ENCODE data around the gene METTL16. TPM values are rescaled to one million over a fixed set of nuclear protein-coding genes. Genes with fewer than 3 reads are reported as not detected.

METTL16 gene
- total RNA-seq, 6 donors from 2014 or later: 20.3 to 37.2 (median 30.6) TPM

GRCh38 chr17:2394775-2395201, 116.9 kb downstream of the METTL16 start:
- no peak overlapping the region for H3K4me3 ChIP-seq

GRCh38 chr17:2393954-2394749, 117.5 kb downstream of the METTL16 start:
- WGBS, 2 donors: 41 to 95% methylated on average over 9 to 21 of the region's 53 CpGs
- no peak for DNase-seq
- Histone ChIP-seq H3K27ac (peak overlapping the region; percentile 98 to 99 (median 98)), H3K27me3 (no peaks in the 10 kb centered on the region), H3K36me3 (no peaks in the 10 kb centered on the region), H3K4me3 (peak overlapping the region in 3 of 4 donors; percentile 75 to 80 (median 77)), H3K9me3 (no peaks in the 10 kb centered on the region), H3K4me1 (peaks cover 66 to 82% (median 73%) of the 10 kb centered on the region in 4 donors)
- TF ChIP-seq CTCF (IDR thresholded peaks at IDR 0.05): no peak
- TF ChIP-seq POLR2AphosphoS5 (IDR thresholded peaks at IDR 0.05): no peak
- no peak for TF ChIP-seq EP300 (IDR thresholded peaks at IDR 0.05)
- TF ChIP-seq POLR2A (IDR thresholded peaks at IDR 0.05): no peak
- no peak for ATAC-seq (ENCODE audit: low FRiP score in 2 of 2)

More at GRCh38 chr17:2394775-2395201, 116.9 kb downstream of the METTL16 start:
- TF ChIP-seq POLR2AphosphoS5 (IDR thresholded peaks at IDR 0.05) (no peak), POLR2A (IDR thresholded peaks at IDR 0.05) (no peak)
- peak overlapping the region; percentile 98 to 99 (median 98) for H3K27ac ChIP-seq
- no peak for ATAC-seq (ENCODE audit: low FRiP score in 2 of 2)
- H3K4me1 ChIP-seq: peaks cover 66 to 84% (median 75%) of the 10 kb centered on the region in 4 donors
- DNase-seq: peak in 1 of 2 donors; percentile 80
- WGBS, 2 donors: 83 to 92% methylated on average over 8 to 10 of the region's 16 CpGs
- H3K27me3 ChIP-seq: no peaks in the 10 kb centered on the region
- no peaks in the 10 kb centered on the region for H3K36me3 ChIP-seq
- no peaks in the 10 kb centered on the region for H3K9me3 ChIP-seq

GRCh38 chr17:2393174-2393953, 118.3 kb downstream of the METTL16 start:
- peak; percentile 25 to 70 for ATAC-seq (ENCODE audit: low FRiP score in 2 of 2)
- H3K36me3 ChIP-seq: no peaks in the 10 kb centered on the region
- WGBS, 2 donors: 0% methylated on average over 13 of the region's 99 CpGs; no CpG with 5 or more reads in 1 of the 2 donors
- H3K9me3 ChIP-seq: no peaks in the 10 kb centered on the region
- no peaks in the 10 kb centered on the region for H3K27me3 ChIP-seq
- H3K4me3 ChIP-seq: peak overlapping the region; percentile 75 to 87 (median 78)
- H3K27ac ChIP-seq: peak overlapping the region; percentile 98 to 99 (median 98)
- TF ChIP-seq POLR2AphosphoS5 (IDR thresholded peaks at IDR 0.05): peak in 1 of 2 donors; percentile 52
- TF ChIP-seq POLR2A (IDR thresholded peaks at IDR 0.05): peak in 2 of 4 donors; percentile 81 to 85
- TF ChIP-seq EP300 (IDR thresholded peaks at IDR 0.05): peak in 1 of 4 donors; percentile 12
- TF ChIP-seq CTCF (IDR thresholded peaks at IDR 0.05): no peak
- peaks cover 62 to 74% (median 65%) of the 10 kb centered on the region in 4 donors for H3K4me1 ChIP-seq
- peak; percentile 94 to 98 for DNase-seq

- WGBS, 2 donors: 1% methylated on average over 12 to 15 of the region's 83 CpGs
- no peaks in the 10 kb centered on the region for H3K9me3 ChIP-seq
- no peaks in the 10 kb centered on the region for H3K27me3 ChIP-seq
- H3K4me1 ChIP-seq: peaks cover 54 to 65% (median 57%) of the 10 kb centered on the region in 4 donors
- ATAC-seq (ENCODE audit: low FRiP score in 2 of 2) (peak; percentile 77 to 87), DNase-seq (peak; percentile 94 to 100)
- peaks cover 0 to 7% (median 6%) of the 10 kb centered on the region in 4 donors for H3K36me3 ChIP-seq
- H3K4me3 ChIP-seq: peak overlapping the region; percentile 75 to 87 (median 78)
- TF ChIP-seq CTCF (IDR thresholded peaks at IDR 0.05): peak in 1 of 6 experiments; percentile 7
- TF ChIP-seq EP300 (IDR thresholded peaks at IDR 0.05): peak in 2 of 4 donors; percentile 42 to 43
- peak in 3 of 4 donors; percentile 14 to 80 (median 19) for TF ChIP-seq POLR2A (IDR thresholded peaks at IDR 0.05)
- peak; percentile 64 to 81 for TF ChIP-seq POLR2AphosphoS5 (IDR thresholded peaks at IDR 0.05)
- H3K27ac ChIP-seq: peak overlapping the region; percentile 98 to 99 (median 98)
These were observed 119.2 kb downstream of the METTL16 start for GRCh38 chr17:2392252-2393173.
